SU-DHL-6 (cell line): ENCODE results near the gene RAB1A.

Experiments used
- EZH2phosphoT487 ChIP-seq: fragments of 200-600 bp; sonication (generic), shearing (Covaris generic); conservative IDR thresholded peaks from 2 replicates; pipeline ENCODE4 v1.6.1; 2018; ENCODE audit warnings: mild to moderate bottlenecking, antibody characterized with exemption, low read length, moderate library complexity, mixed read lengths
- TF ChIP-seq, protein P1 (sequence below): fragments of 200-600 bp; sonication (generic); IDR thresholded peaks from one replicate; pipeline ENCODE4 v1.5.1; 2017; ENCODE audit warnings: antibody characterized with exemption, mild to moderate bottlenecking, low read length, moderate library complexity; ENCODE audit not compliant: insufficient read depth, poor library complexity, severe bottlenecking

DNA sequence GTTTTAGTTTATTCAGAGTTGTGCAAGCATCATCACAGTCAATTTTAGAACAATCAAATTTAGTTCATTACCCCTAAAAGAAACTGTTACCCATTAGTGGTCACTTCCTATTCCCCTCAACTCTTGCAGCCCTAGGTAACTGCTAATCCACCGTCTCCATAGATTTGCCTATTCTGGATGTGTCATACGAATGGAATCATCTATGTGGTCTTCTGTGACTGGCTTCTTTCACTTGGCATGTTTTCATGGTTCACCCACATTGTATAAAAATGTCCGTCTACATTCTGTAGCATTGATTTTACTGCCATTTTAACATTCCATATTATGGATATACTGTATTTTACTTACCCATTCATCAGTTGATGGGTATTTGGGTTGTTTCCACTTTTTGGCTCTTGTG is 79.0 kb downstream of the RAB1A start:
- TF ChIP-seq, protein P1, sequence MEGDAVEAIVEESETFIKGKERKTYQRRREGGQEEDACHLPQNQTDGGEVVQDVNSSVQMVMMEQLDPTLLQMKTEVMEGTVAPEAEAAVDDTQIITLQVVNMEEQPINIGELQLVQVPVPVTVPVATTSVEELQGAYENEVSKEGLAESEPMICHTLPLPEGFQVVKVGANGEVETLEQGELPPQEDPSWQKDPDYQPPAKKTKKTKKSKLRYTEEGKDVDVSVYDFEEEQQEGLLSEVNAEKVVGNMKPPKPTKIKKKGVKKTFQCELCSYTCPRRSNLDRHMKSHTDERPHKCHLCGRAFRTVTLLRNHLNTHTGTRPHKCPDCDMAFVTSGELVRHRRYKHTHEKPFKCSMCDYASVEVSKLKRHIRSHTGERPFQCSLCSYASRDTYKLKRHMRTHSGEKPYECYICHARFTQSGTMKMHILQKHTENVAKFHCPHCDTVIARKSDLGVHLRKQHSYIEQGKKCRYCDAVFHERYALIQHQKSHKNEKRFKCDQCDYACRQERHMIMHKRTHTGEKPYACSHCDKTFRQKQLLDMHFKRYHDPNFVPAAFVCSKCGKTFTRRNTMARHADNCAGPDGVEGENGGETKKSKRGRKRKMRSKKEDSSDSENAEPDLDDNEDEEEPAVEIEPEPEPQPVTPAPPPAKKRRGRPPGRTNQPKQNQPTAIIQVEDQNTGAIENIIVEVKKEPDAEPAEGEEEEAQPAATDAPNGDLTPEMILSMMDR = no peak
- TF ChIP-seq EZH2phosphoT487 = no peak
